Panc1 (cell line): ENCODE results near the gene TANGO6. TPM values are rescaled to one million over a fixed set of nuclear protein-coding genes. Genes with fewer than 3 reads are reported as not detected.

ENCODE experiments used
- ATAC-seq: fragments of 200-7000 bp; cut with Tn5 transposase; 2 replicates; pipeline ENCODE4 v1.9.1; 2020; ENCODE audit warnings: mild to moderate bottlenecking, moderate library complexity
- Bru-seq: library from RNA; stranded (reverse); fragments of 400-500 nt; gene quantifications from one replicate; lab custom pipeline; 2021; lab: Mats Ljungman, UMichigan
- BruChase-seq, 2 experiments: library from RNA; stranded (reverse); fragments of 400-500 nt; gene quantifications; one replicate each; lab custom pipeline; 2021; lab: Mats Ljungman, UMichigan
- BruUV-seq: library from RNA; stranded (reverse); fragments of 400-500 nt; replicated peaks from 2 replicates; lab custom pipeline; 2021; lab: Mats Ljungman, UMichigan
- CTCF ChIA-PET: fragments of 300-600 bp; sonication (Branson Sonifier 250); formaldehyde crosslinking; loops from one replicate; lab custom pipeline; 2022; ENCODE audit warnings: antibody characterized with exemption; lab: Charles Lee
- POLR2A ChIA-PET: fragments of 300-600 bp; sonication (Branson Sonifier 250); formaldehyde crosslinking; loops from one replicate; lab custom pipeline; 2022; ENCODE audit warnings: antibody characterized with exemption; lab: Charles Lee
- DNase-seq: peaks from one replicate; pipeline ENCODE4 v3.0.0-alpha.2; 2010; ENCODE audit warnings: low read depth, low spot score
- H3K27ac ChIP-seq: 2 replicates; pipeline ENCODE4 v1.5.1; 2011; ENCODE audit warnings: mild to moderate bottlenecking, low read length, inconsistent platforms
- H3K27me3 ChIP-seq: fragments of 200-500 bp; sonication (Bioruptor generic); 2 replicates; pipeline ENCODE4 v1.6.0; 2014; ENCODE audit warnings: low read length, inconsistent platforms; ENCODE audit not compliant: control insufficient read depth, insufficient read depth
- H3K36me3 ChIP-seq: fragments of 200-500 bp; sonication (Bioruptor generic); 2 replicates; pipeline ENCODE4 v1.5.1; 2014; ENCODE audit warnings: inconsistent platforms, mild to moderate bottlenecking, low read length, moderate library complexity; ENCODE audit not compliant: control insufficient read depth, insufficient read depth
- H3K4me1 ChIP-seq: 2 replicates; pipeline ENCODE4 v1.5.1; 2011; ENCODE audit warnings: inconsistent platforms, mild to moderate bottlenecking, low read length, moderate library complexity; ENCODE audit not compliant: control insufficient read depth, insufficient read depth
- H3K4me3 ChIP-seq, 2 experiments: 2 replicates each; pipeline ENCODE4 v1.5.1; 2011 to 2012; ENCODE audit warnings: low read depth in 2 of 2, low read length in 2 of 2, mild to moderate bottlenecking in 2 of 2, inconsistent platforms in 1 of 2, moderate library complexity in 1 of 2
- H3K9me3 ChIP-seq: fragments of 200-500 bp; sonication (Bioruptor generic); 2 replicates; pipeline ENCODE4 v1.5.1; 2014; ENCODE audit warnings: low read depth, mild to moderate bottlenecking, inconsistent platforms, low read length, moderate library complexity; ENCODE audit not compliant: control insufficient read depth, insufficient read depth
- CTCF ChIP-seq: fragments of 450-650 bp; IDR thresholded peaks from 2 replicates; pipeline ENCODE4 v1.5.1; 2017; ENCODE audit warnings: mild to moderate bottlenecking
- POLR2AphosphoS5 ChIP-seq: IDR thresholded peaks from 2 replicates; pipeline ENCODE4 v1.6.1; 2012; ENCODE audit warnings: mild to moderate bottlenecking, low read depth, low read length, moderate library complexity
- REST ChIP-seq, 2 experiments: IDR thresholded peaks; 2 replicates each; pipeline ENCODE4 v1.6.1; 2011 to 2012; ENCODE audit warnings: low read depth in 2 of 2, control low read depth in 1 of 2, low read length in 1 of 2, mild to moderate bottlenecking in 1 of 2, moderate library complexity in 1 of 2; ENCODE audit not compliant: insufficient read depth in 1 of 2
- SIN3A ChIP-seq: IDR thresholded peaks from 2 replicates; pipeline ENCODE4 v1.6.1; 2012; ENCODE audit warnings: low read depth, mild to moderate bottlenecking, low read length, moderate library complexity, borderline replicate concordance; ENCODE audit not compliant: insufficient read depth
- TCF7L2 ChIP-seq: IDR thresholded peaks from 2 replicates; pipeline ENCODE4 v1.6.1; 2011; ENCODE audit warnings: mild to moderate bottlenecking, low read depth, low read length, inconsistent platforms
- in situ Hi-C: cut with HindIII; loops from 2 replicates; pipeline ENCODE4 v1.10.0; 2016; ENCODE audit warnings: low sequenced_read_pairs, low pct_unique_long_range_greater_than_20kb
- intact Hi-C: fragments of 100-400 bp; cut with micrococcal nuclease; formaldehyde crosslinking; loops from one replicate; pipeline ENCODE4 v1.10.0; 2022; ENCODE audit not compliant: unreplicated experiment
- long read RNA-seq: library from polyadenylated mRNA; unstranded; transcript quantifications from one replicate; pipeline ENCODE4 v2.0.0, GENCODE V29; 2021; ENCODE audit not compliant: unreplicated experiment
- polyA plus RNA-seq: library from polyadenylated mRNA; unstranded; fragments of >200 nt; gene quantifications from one replicate; pipeline ENCODE4 v1.2.1, GENCODE V29; 2012; ENCODE audit warnings: missing spikeins; ENCODE audit not compliant: insufficient read length
- total RNA-seq: library from RNA; stranded (reverse); gene quantifications from one replicate; pipeline ENCODE4 v1.2.1, GENCODE V29; 2021; ENCODE audit not compliant: unreplicated experiment

The TANGO6 gene
- 11.0 TPM for total RNA-seq
- 5.7 TPM for polyA plus RNA-seq
- Bru-seq, nascent RNA: percentile 54 among the genes with signal in this experiment
- percentile 49 among the genes with signal in this experiment for BruChase-seq, experiment 1, labeled RNA remaining after a 2-hour chase
- percentile 52 among the genes with signal in this experiment for BruChase-seq, experiment 2, labeled RNA remaining after a 6-hour chase
- long read RNA-seq, full-length matches to known transcripts: 19 of 27 reads
- long read RNA-seq, partial matches to known transcripts: 3 of 27 reads
- long read RNA-seq, other reads (novel, unspliced or antisense): 5 of 27 reads

- TF ChIP-seq SIN3A (no peak), TCF7L2 (no peak), REST (IDR thresholded peaks at IDR 0.05; ENCODE audit: insufficient read depth in 1 of 2, low read depth in 2 of 2, low read length in 1 of 2) (no peak), CTCF (no peak; the same call in 1 of the 2 replicates), POLR2AphosphoS5 (peak; percentile 84)
- intact Hi-C loops (no loop called here), in situ Hi-C loops (no loop called here)
- Histone ChIP-seq H3K36me3 (no peaks in the 10 kb centered on the region; the same call in 1 of the 2 replicates), H3K9me3 (no peaks in the 10 kb centered on the region), H3K4me3 (peak within 1 kb of the TSS; percentile 83 to 87), H3K27ac (peak within 1 kb of the TSS; percentile 90), H3K27me3 (no peaks in the 10 kb centered on the region), H3K4me1 (peaks cover 4% of the 10 kb centered on the region)
- peak; percentile 97 for ATAC-seq
- CTCF ChIA-PET: interaction anchor here (0.7 kb wide), 1 partner anchor 133 kb away, joined by 3 read pairs; no protein-coding TSS in a partner anchor
- BruUV-seq: no TSS peak
- POLR2A ChIA-PET: interaction anchor here (0.7 to 0.9 kb wide), 2 partner anchors 8 to 253 kb away, joined by 3 to 6 read pairs; no protein-coding TSS in a partner anchor
- peak; percentile 12 for DNase-seq
Measured at GRCh38 chr16:68843482-68844210, at the start of gene TANGO6. TANGO6 (plus strand) TSS chr16:68843531; CDS start chr16:68843618, 87 bp downstream.

- H3K27me3 ChIP-seq: no peaks in the 10 kb centered on the region
- H3K4me3 ChIP-seq: no peak overlapping the region
- ChIA-PET CTCF (interaction anchor here (0.7 kb wide), 1 partner anchor 20 kb away, joined by 3 read pairs; no protein-coding TSS in a partner anchor), POLR2A (no interaction called here)
- in situ Hi-C loops: no loop called here
- H3K9me3 ChIP-seq: no peaks in the 10 kb centered on the region
- no TSS peak for BruUV-seq
- DNase-seq: no peak
- no peaks in the 10 kb centered on the region for H3K4me1 ChIP-seq
- no peak for ATAC-seq
- H3K27ac ChIP-seq: no peak overlapping the region
- TF ChIP-seq REST (IDR thresholded peaks at IDR 0.05; ENCODE audit: insufficient read depth in 1 of 2, low read depth in 2 of 2, low read length in 1 of 2): no peak
- no peak for TF ChIP-seq CTCF
- TF ChIP-seq TCF7L2: no peak
- no peak for TF ChIP-seq POLR2AphosphoS5
- no peak for TF ChIP-seq SIN3A
- no peaks in the 10 kb centered on the region for H3K36me3 ChIP-seq
- intact Hi-C loops: no loop called here
Measured at GRCh38 chr16:68798398-68798797, 44.9 kb upstream of the TANGO6 start.
